Stimulated activated CD8-positive, alpha-beta memory T cell treated with anti-CD3 and anti-CD28 coated beads, Interleukin-4, amount 100 ng/mL, for 4 hours (primary cell): ENCODE measurements around the gene GPR12.

Experiments
- DNase-seq, 2 donors: peaks; one replicate each; pipeline ENCODE4 v3.0.0-alpha.2; 2020; ENCODE audit warnings: low read depth in 2 of 2, low spot score in 1 of 2

GPR12 gene

GRCh38 chr13:26705536-26705935, 55.0 kb downstream of the GPR12 start:
- DNase-seq = no peak
